HL-60/S4 treated with phorbol 12-myristate 13-acetate at 8.2 ng/mL for 4 days and 3 days (cell line): ENCODE data around the gene MCRIP2.

ENCODE experiments used
- in situ Hi-C: fragments of 300-500 bp; cut with MboI; formaldehyde crosslinking; loops from 2 replicates; pipeline ENCODE4 v1.15.0; 2022; ENCODE audit warnings: low sequenced_read_pairs

The MCRIP2 gene

GRCh38 chr16:667780-668518, 26.3 kb downstream of the MCRIP2 start, which contains the start of gene RHOT2:
Gene RHOT2 (plus strand): TSS chr16:668132. CDS start chr16:668200, 68 bp downstream.
- in situ Hi-C loops, result no loop called here

DNA sequence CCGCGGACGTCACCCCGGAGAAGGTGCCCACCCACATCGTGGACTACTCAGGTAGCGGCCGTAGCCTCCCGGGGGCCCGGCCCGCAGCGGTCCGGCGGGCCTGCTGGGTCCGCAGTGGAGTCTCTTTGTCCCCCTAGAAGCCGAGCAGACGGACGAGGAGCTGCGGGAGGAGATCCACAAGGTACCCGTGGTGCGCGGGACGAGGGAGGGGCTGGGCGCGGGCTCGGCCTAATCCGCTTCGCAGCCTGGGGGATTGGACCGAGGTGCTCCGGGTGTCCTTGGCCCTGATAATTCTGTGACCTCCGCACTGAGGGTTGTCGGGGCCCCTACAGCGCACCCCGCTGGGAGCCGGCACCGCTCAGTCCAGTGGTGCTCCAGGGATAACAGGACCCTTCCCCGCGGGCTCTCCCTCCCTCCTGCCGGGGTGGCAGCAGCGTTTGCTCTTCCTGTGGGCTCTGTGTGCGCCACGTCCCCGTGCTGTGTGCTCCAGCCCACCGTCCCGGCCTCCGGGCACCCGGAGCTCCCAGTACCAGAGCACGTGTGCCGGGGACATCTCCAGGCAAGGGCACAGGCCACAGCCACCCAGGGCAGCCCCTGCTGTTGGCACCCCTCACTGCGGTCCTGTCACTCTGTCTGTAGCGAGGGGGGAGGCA, 27.0 kb downstream of the MCRIP2 start:
- in situ Hi-C loops, result no loop called here

GRCh38 chr16:669666-670065, 28.0 kb downstream of the MCRIP2 start:
- in situ Hi-C loops, result no loop called here

GRCh38 chr16:670485-671352, 29.1 kb downstream of the MCRIP2 start:
- in situ Hi-C loops, result no loop called here

- in situ Hi-C loops, result no loop called here
Measured at GRCh38 chr16:671353-672131, 29.9 kb downstream of the MCRIP2 start.

DNA sequence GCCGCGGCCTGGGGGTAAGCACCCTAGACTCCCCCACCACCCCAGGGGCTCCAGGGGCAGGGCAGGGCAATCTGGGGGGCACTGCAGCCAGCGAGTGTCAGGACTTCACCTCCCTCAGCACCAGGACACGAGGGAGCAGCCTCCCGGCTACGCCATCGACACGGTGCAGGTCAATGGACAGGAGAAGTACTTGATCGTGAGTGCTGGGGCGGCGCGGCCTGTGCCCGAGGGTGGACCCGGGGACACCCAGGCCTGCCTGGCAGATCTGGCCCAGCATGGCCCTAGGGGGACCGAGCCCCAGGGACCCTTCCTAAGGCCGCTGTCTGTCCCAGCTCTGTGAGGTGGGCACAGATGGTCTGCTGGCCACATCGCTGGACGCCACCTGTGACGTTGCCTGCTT, 30.7 kb downstream of the MCRIP2 start:
- in situ Hi-C loops, result no loop called here

DNA sequence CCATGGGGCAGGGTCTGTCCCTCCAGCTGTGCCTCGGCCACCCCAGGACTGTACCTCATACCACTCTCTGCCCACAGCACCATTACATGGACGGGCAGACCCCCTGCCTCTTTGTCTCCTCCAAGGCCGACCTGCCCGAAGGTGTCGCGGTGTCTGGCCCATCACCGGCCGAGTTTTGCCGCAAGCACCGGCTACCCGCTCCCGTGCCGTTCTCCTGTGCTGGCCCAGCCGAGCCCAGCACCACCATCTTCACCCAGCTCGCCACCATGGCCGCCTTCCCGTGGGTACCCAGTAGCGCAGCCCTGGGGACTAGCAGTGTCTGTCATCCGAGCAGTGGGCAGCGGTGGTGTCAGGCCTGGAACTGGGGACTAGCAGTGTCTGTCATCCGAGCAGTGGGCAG, 31.2 kb downstream of the MCRIP2 start:
- in situ Hi-C loops, result no loop called here

- in situ Hi-C loops, result no loop called here
Measured at GRCh38 chr16:673399-673991, 31.9 kb downstream of the MCRIP2 start.

DNA sequence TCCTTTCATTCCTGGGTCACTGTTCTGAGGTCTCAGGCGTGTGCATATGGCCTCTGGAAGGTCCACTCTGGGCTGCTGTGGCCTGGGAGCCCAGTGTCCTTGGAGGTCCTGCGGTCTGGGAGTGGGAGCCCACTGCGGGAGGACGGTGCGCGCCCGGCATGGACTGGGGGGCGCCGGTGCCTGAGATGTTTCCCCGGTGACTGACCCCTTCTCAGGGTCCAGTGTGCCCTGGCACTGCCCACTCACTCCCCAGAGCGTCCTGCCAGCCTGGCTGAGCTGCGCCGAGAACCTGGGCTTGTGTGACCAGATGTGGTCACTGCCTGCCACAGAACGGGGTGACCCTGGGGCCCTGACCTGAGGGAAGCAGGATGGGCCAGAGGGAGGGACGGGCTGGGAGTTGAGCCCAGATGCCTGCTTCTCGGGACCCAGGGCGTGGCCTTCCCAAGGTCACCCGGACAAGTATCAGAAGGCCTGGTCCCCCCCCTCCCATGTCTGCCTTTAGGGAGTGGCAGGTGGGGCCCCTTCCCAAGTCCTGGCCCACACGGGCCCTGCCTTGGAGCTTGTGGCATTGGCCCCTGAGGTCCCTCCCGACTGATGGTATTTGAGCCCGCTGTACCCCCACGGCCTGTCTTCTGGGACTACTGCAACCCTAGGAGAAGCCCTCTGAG, 32.7 kb downstream of the MCRIP2 start:
- in situ Hi-C loops, result no loop called here

DNA sequence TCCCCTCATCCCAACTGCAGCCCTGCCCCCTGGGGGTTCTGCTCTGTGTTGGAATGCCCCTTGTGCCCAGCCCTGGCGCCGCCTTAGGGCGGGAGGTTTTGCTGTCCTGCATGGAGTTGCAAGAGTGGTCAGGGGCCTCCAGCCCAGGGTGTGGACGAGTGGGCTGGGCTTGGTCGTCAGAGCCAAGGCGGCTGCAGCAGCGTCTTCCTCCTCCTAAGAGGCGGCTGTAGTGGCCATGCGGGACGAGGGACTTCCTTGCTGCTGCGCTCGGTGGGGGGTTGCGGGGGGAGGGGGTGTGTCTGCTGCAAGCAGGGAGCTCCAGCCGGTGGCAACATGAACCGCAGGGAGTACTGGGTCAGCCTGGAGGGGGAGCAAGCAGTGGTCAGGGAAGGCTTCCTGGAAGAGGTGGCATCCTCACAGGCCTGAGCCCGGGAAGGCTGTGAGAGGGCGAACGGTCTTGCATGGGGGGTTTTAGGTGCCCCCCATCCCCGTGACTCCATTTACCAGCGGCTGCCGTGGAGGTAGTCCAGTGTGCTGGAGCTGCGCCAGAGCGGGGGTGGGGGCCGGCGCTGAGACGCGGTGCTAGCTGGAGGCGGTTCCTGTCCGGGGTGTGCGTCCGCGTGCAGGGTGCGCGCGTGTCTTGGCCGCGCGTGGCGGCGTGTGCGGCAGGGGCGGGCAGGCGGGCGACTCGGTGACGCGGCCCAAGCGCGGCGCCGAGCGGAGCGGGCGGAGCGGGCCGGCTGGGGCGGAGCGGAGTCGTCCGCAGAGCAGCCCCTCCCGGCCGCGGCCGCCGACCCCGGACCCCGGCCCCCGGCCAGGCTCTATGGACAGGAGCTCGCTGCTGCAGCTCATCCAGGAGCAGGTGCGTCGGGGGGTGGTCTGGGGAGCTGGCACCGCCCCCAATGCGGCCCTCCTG, 33.6 kb downstream of the MCRIP2 start, which contains the start of gene RHBDL1:
TSS of gene RHBDL1 (plus strand) at position 704 of the 916 bp plus-strand sequence. CDS start at position 824, 120 bp downstream.
- in situ Hi-C loops, result no loop called here

DNA sequence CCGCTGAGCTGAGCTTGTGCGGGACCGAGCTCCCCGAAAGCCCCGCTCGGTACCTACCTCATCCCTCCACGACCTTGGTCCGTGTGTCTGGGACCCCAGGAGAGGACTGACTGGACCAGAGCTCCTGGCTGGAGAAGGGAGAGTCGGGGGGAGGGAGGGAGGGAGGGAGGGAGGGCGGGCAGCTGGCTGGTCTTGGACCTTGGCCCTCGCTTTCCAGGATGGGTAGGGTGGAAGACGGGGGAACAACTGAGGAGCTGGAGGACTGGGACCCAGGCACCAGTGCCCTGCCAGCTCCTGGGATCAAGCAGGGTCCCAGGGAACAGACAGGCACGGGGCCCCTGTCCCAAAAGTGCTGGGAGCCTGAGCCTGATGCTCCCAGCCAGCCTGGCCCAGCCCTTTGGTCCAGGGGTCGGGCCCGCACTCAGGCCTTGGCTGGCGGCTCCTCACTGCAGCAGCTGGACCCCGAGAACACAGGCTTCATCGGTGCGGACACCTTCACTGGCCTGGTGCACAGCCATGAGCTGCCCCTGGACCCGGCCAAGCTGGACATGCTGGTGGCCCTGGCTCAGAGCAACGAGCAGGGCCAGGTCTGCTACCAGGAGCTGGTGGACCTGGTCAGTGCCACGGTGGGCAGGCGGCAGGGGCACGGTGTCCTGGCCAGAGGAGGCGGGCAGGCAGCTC, 34.4 kb downstream of the MCRIP2 start:
- in situ Hi-C loops, result no loop called here

DNA sequence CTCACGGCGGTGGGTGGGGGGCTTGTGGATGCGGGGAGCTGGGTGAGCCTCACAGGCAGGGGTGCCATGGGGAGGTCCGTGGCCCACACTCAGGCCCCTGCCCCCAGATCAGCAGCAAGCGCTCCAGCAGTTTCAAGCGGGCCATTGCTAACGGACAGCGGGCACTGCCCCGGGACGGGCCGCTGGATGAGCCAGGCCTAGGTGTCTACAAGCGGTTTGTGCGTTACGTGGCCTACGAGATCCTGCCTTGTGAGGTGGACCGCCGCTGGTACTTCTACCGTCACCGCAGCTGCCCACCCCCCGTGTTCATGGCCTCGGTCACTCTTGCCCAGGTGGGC, 34.9 kb downstream of the MCRIP2 start:
- in situ Hi-C loops, result no loop called here

- in situ Hi-C loops, result no loop called here
Measured at GRCh38 chr16:676913-677312, 35.3 kb downstream of the MCRIP2 start.

- in situ Hi-C loops, result no loop called here
Measured at GRCh38 chr16:677316-678190, 35.9 kb downstream of the MCRIP2 start.

DNA sequence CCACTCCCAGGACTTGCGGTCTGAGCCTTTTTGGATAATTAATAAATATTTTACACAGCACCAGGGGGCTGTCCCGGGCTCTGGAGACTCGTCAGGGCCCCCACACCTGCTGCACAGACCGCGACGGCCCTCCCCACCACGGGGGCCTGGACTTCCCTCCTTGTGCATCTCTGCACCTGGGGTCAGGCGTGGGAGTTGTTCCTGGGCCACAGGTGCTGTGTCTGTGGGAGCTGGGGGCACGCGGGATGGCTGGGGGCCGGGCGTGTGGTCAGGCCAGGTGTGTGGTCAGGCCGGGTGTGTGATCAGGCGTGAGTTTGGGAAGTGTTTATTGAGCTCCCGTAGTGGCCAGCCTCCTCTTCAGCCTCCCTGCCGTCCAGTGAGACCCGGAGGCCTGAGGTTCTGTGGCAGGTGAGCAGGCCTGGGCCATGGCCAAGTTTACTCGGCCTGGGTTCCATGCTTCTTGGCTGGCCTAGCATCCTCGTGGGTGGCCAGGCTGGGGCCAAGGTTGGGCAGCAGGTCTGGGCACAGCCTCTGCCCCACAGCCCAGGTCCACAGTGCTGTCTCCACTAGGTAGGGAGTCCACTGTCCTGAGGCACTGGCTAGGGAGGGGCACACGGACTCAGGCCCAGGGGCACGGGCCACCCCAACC, 36.7 kb downstream of the MCRIP2 start:
- in situ Hi-C loops, result no loop called here

DNA sequence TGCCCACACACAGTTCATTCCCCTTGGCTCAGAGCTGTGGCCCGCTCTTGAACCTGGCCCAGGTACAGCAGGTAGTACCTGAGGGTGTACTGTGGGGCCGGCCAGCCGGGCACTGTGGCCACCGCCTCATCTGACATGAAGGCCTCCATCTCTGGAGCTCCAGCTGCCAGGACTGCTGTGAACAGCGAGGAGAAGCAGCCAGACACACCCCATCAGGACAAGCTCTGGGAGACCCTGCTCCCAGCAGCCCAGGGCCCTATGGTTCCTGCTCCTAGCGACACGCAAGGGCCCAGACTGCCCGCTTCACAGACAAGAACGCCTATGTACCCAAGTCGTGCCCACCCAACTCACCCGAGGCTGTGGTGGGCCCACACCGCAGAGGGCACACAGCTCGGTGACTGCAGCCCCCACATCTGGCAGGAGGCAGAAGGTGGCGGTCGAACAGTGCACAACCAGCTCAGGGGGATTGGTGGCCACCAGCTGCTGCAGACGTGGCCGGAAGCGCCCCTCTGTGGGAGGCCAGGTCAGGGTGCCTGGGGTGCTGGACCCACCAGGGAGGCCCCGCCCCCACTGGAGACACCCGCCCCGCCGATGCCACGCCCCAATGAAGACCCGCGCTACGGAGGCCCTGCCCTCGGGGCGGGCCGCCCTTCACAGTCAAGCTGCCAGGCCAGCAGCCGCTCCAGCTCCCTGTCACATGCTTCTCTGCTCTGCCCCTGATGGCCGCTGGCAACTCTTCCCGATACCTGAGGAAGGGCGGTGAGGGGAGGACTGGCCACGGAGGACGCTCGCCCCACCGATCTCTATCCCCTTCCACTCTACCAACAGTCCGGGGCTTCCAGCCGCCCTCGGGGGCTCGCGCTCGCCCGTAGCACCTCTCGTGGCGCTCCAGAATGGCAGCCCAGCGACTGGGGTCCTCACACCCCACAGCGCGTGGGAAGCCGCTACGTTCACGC, 37.5 kb downstream of the MCRIP2 start:
- in situ Hi-C loops, result no loop called here
